Activated T-cell treated with anti-CD3 and anti-CD28 coated beads, Interleukin-2, amount 50 U/mL, for 4 hours (primary cell): ENCODE results near the gene SDK1. TPM values are rescaled to one million over a fixed set of nuclear protein-coding genes. Genes with fewer than 3 reads are reported as not detected.
"Not testable (repeated sequence)": the region's sequence is repeated elsewhere in the genome, so short reads cannot be mapped to it uniquely, and the experiment has no call there.

Experiments used
- ATAC-seq, 2 donors: fragments of 200-7000 bp; cut with Tn5 transposase; one replicate each; pipeline ENCODE4 v1.10.0; 2021
- DNase-seq: peaks from one replicate; pipeline ENCODE4 v3.0.0-alpha.2; 2020
- H3K27me3 Mint-ChIP-seq: one replicate; pipeline ENCODE4 v1.8.0; 2021; ENCODE audit warnings: low read depth, mixed read lengths
- H3K36me3 Mint-ChIP-seq: one replicate; pipeline ENCODE4 v1.8.0; 2022; ENCODE audit warnings: mixed read lengths; ENCODE audit not compliant: insufficient read depth
- H3K4me1 Mint-ChIP-seq: one replicate; pipeline ENCODE4 v1.8.0; 2021; ENCODE audit warnings: low read depth, mixed read lengths
- H3K4me3 Mint-ChIP-seq: one replicate; pipeline ENCODE4 v1.8.0; 2021; ENCODE audit warnings: mild to moderate bottlenecking, moderate library complexity, mixed read lengths
- H3K9me3 Mint-ChIP-seq: one replicate; pipeline ENCODE4 v1.8.0; 2021; ENCODE audit warnings: mixed read lengths
- total RNA-seq, 3 donors: library from RNA; stranded (reverse); gene quantifications; one replicate each; pipeline ENCODE4 v1.2.1, GENCODE V29; 2021

SDK1 gene
- total RNA-seq, 3 donors from 2014 or later = 0.05 to 0.79 (median 0.40) TPM

GRCh38 chr7:3927446-3928110, 626.5 kb downstream of the SDK1 start:
- Mint-ChIP-seq H3K4me1 (no peaks in the 10 kb centered on the region), H3K9me3 (no peaks in the 10 kb centered on the region), H3K4me3 (no peak overlapping the region), H3K36me3 (no peaks in the 10 kb centered on the region), H3K27me3 (peaks cover 15% of the 10 kb centered on the region)
- no peak for DNase-seq
- ATAC-seq = no peak

GRCh38 chr7:3928727-3929515, 627.9 kb downstream of the SDK1 start:
- Mint-ChIP-seq H3K36me3 (no peaks in the 10 kb centered on the region), H3K27me3 (peaks cover 8% of the 10 kb centered on the region), H3K4me3 (no peak overlapping the region), H3K4me1 (no peaks in the 10 kb centered on the region), H3K9me3 (no peaks in the 10 kb centered on the region)
- ATAC-seq (no peak), DNase-seq (no peak)

- peaks cover 13% of the 10 kb centered on the region for H3K27me3 Mint-ChIP-seq
- peaks cover 3% of the 10 kb centered on the region for H3K9me3 Mint-ChIP-seq
- no peak for ATAC-seq
- DNase-seq = no peak
- no peaks in the 10 kb centered on the region for H3K36me3 Mint-ChIP-seq
- H3K4me1 Mint-ChIP-seq = no peaks in the 10 kb centered on the region
- no peak overlapping the region for H3K4me3 Mint-ChIP-seq
These were observed 630.8 kb downstream of the SDK1 start for GRCh38 chr7:3931843-3932242.

- ATAC-seq (no peak), DNase-seq (no peak)
- H3K4me1 Mint-ChIP-seq = no peaks in the 10 kb centered on the region
- H3K9me3 Mint-ChIP-seq = peaks cover 3% of the 10 kb centered on the region
- peaks cover 18% of the 10 kb centered on the region for H3K27me3 Mint-ChIP-seq
- H3K36me3 Mint-ChIP-seq = no peaks in the 10 kb centered on the region
- H3K4me3 Mint-ChIP-seq = no peak overlapping the region
These were observed 636.1 kb downstream of the SDK1 start for GRCh38 chr7:3937146-3937545.

GRCh38 chr7:3937605-3938004, 636.6 kb downstream of the SDK1 start:
- H3K9me3 Mint-ChIP-seq = peaks cover 3% of the 10 kb centered on the region
- H3K4me1 Mint-ChIP-seq = no peaks in the 10 kb centered on the region
- no peaks in the 10 kb centered on the region for H3K36me3 Mint-ChIP-seq
- DNase-seq (no peak), ATAC-seq (no peak)
- no peak overlapping the region for H3K4me3 Mint-ChIP-seq
- peaks cover 16% of the 10 kb centered on the region for H3K27me3 Mint-ChIP-seq

- H3K27me3 Mint-ChIP-seq = peaks cover 12% of the 10 kb centered on the region
- not testable (repeated sequence) for DNase-seq, H3K36me3 Mint-ChIP-seq, H3K4me1 Mint-ChIP-seq, ATAC-seq, H3K4me3 Mint-ChIP-seq
- H3K9me3 Mint-ChIP-seq = peaks cover 12% of the 10 kb centered on the region
These were observed 640.7 kb downstream of the SDK1 start for GRCh38 chr7:3941706-3942105.

GRCh38 chr7:3942276-3942675, 641.2 kb downstream of the SDK1 start:
- H3K9me3 Mint-ChIP-seq = peaks cover 12% of the 10 kb centered on the region
- H3K4me1 Mint-ChIP-seq = no peaks in the 10 kb centered on the region
- DNase-seq (no peak), ATAC-seq (no peak)
- no peak overlapping the region for H3K4me3 Mint-ChIP-seq
- peaks cover 12% of the 10 kb centered on the region for H3K27me3 Mint-ChIP-seq
- no peaks in the 10 kb centered on the region for H3K36me3 Mint-ChIP-seq

- no peak overlapping the region for H3K4me3 Mint-ChIP-seq
- DNase-seq (no peak), ATAC-seq (no peak)
- H3K4me1 Mint-ChIP-seq = no peaks in the 10 kb centered on the region
- peaks cover 12% of the 10 kb centered on the region for H3K27me3 Mint-ChIP-seq
- peaks cover 12% of the 10 kb centered on the region for H3K9me3 Mint-ChIP-seq
- H3K36me3 Mint-ChIP-seq = no peaks in the 10 kb centered on the region
These were observed 642.0 kb downstream of the SDK1 start for GRCh38 chr7:3942816-3943745.

- H3K27me3 Mint-ChIP-seq = peaks cover 12% of the 10 kb centered on the region
- H3K4me3 Mint-ChIP-seq = no peak overlapping the region
- H3K9me3 Mint-ChIP-seq = peaks cover 12% of the 10 kb centered on the region
- no peaks in the 10 kb centered on the region for H3K4me1 Mint-ChIP-seq
- DNase-seq (no peak), ATAC-seq (no peak)
- H3K36me3 Mint-ChIP-seq = no peaks in the 10 kb centered on the region
These were observed 642.9 kb downstream of the SDK1 start for GRCh38 chr7:3943779-3944520.

GRCh38 chr7:3949242-3949640, 648.2 kb downstream of the SDK1 start:
- H3K4me3 Mint-ChIP-seq = no peak overlapping the region
- DNase-seq = no peak
- H3K4me1 Mint-ChIP-seq = no peaks in the 10 kb centered on the region
- no peak for ATAC-seq
- no peaks in the 10 kb centered on the region for H3K36me3 Mint-ChIP-seq
- H3K9me3 Mint-ChIP-seq = peaks cover 12% of the 10 kb centered on the region
- peaks cover 10% of the 10 kb centered on the region for H3K27me3 Mint-ChIP-seq

- no peak for ATAC-seq
- Mint-ChIP-seq H3K27me3 (peaks cover 6% of the 10 kb centered on the region), H3K4me3 (no peak overlapping the region), H3K9me3 (peaks cover 3% of the 10 kb centered on the region), H3K4me1 (no peaks in the 10 kb centered on the region), H3K36me3 (no peaks in the 10 kb centered on the region)
- DNase-seq = no peak
These were observed 649.2 kb downstream of the SDK1 start for GRCh38 chr7:3950249-3950648.

- DNase-seq (no peak), ATAC-seq (no peak)
- Mint-ChIP-seq H3K4me1 (no peaks in the 10 kb centered on the region), H3K36me3 (no peaks in the 10 kb centered on the region), H3K27me3 (peaks cover 8% of the 10 kb centered on the region), H3K9me3 (no peaks in the 10 kb centered on the region), H3K4me3 (no peak overlapping the region)
These were observed 650.4 kb downstream of the SDK1 start for GRCh38 chr7:3951316-3952055.

GRCh38 chr7:3953133-3953532, 652.1 kb downstream of the SDK1 start:
- H3K4me1 Mint-ChIP-seq = no peaks in the 10 kb centered on the region
- H3K36me3 Mint-ChIP-seq = no peaks in the 10 kb centered on the region
- no peaks in the 10 kb centered on the region for H3K9me3 Mint-ChIP-seq
- DNase-seq (no peak), ATAC-seq (no peak)
- H3K4me3 Mint-ChIP-seq = no peak overlapping the region
- peaks cover 8% of the 10 kb centered on the region for H3K27me3 Mint-ChIP-seq
